PC-9 (cell line): ENCODE measurements around the gene OS9. TPM values are rescaled to one million over a fixed set of nuclear protein-coding genes. Genes with fewer than 3 reads are reported as not detected.

ENCODE experiments used
- BruUV-seq: library from RNA; stranded (reverse); fragments of 400-500 nt; replicated peaks from 2 replicates; lab custom pipeline; 2021; lab: Mats Ljungman, UMichigan
- CTCF ChIA-PET: fragments of 300-600 bp; sonication (Branson Sonifier 250); formaldehyde crosslinking; loops from one replicate; lab custom pipeline; 2022; ENCODE audit warnings: antibody characterized with exemption; lab: Charles Lee
- POLR2A ChIA-PET: fragments of 300-600 bp; sonication (Branson Sonifier 250); formaldehyde crosslinking; loops from one replicate; lab custom pipeline; 2022; ENCODE audit warnings: antibody characterized with exemption; ENCODE audit not compliant: unreplicated experiment; lab: Charles Lee
- DNase-seq, 2 experiments: peaks; one replicate each; pipeline versions ENCODE4 v3.0.0 to v3.0.0-alpha.2; 2015 to 2022; ENCODE audit warnings: mixed read lengths in 1 of 2
- H2AFZ ChIP-seq: fragments of 200-600 bp; sonication (generic); 2 replicates; pipeline ENCODE4 v1.8.1; 2017; ENCODE audit warnings: antibody characterized with exemption
- H3F3A ChIP-seq: fragments of 200-600 bp; sonication (generic); 2 replicates; pipeline ENCODE4 v1.8.1; 2017; ENCODE audit warnings: antibody characterized with exemption, mild to moderate bottlenecking, low read depth; ENCODE audit not compliant: insufficient read depth
- H3K27ac ChIP-seq: fragments of 200-600 bp; sonication (generic); 2 replicates; pipeline ENCODE4 v1.6.1; 2016; ENCODE audit warnings: mixed run types
- H3K27me3 ChIP-seq: fragments of 200-600 bp; sonication (generic); 2 replicates; pipeline ENCODE4 v1.6.1; 2016; ENCODE audit warnings: low read depth, mixed run types; ENCODE audit not compliant: insufficient read depth
- H3K36me3 ChIP-seq: fragments of 200-600 bp; sonication (generic); 2 replicates; pipeline ENCODE4 v1.6.1; 2016; ENCODE audit warnings: low read depth, mixed run types
- H3K4me1 ChIP-seq: fragments of 200-600 bp; sonication (generic); replicated peaks from 2 replicates; pipeline ENCODE4 v1.6.1; 2016; ENCODE audit warnings: mixed run types; ENCODE audit not compliant: insufficient read depth
- H3K4me2 ChIP-seq: fragments of 200-600 bp; sonication (generic); 2 replicates; pipeline ENCODE4 v1.6.1; 2017; ENCODE audit warnings: mixed run types
- H3K4me3 ChIP-seq: fragments of 200-600 bp; sonication (generic); 2 replicates; pipeline ENCODE4 v1.6.1; 2016; ENCODE audit warnings: mixed run types
- H3K79me2 ChIP-seq: fragments of 200-600 bp; sonication (generic); 2 replicates; pipeline ENCODE4 v1.6.1; 2017; ENCODE audit warnings: low read depth, mixed run types
- H3K9me2 ChIP-seq: fragments of 200-600 bp; sonication (generic); 2 replicates; pipeline ENCODE4 v1.8.1; 2017; ENCODE audit warnings: mild to moderate bottlenecking; ENCODE audit not compliant: insufficient read depth
- H3K9me3 ChIP-seq: fragments of 200-600 bp; sonication (generic); 2 replicates; pipeline ENCODE4 v1.8.1; 2016; ENCODE audit warnings: low read depth; ENCODE audit not compliant: insufficient read depth
- H4K20me1 ChIP-seq: fragments of 200-600 bp; sonication (generic); 2 replicates; pipeline ENCODE4 v1.8.1; 2017; ENCODE audit not compliant: insufficient read depth
- EZH2 ChIP-seq: fragments of 200-600 bp; sonication (generic); IDR thresholded peaks from 2 replicates; pipeline ENCODE4 v1.8.0; 2017; ENCODE audit warnings: antibody characterized with exemption, low read depth
- intact Hi-C: fragments of 100-400 bp; cut with micrococcal nuclease; formaldehyde crosslinking; loops from one replicate; pipeline ENCODE4 v1.10.0; 2022; ENCODE audit not compliant: unreplicated experiment
- total RNA-seq: library from RNA; stranded (reverse); gene quantifications from 2 replicates; pipeline ENCODE4 v1.2.3, GENCODE V29; 2021
- TF ChIP-seq, protein P1 (sequence below): fragments of 200-600 bp; sonication (generic); conservative IDR thresholded peaks from 2 replicates; pipeline ENCODE4 v1.6.1; 2017; ENCODE audit warnings: mixed run types, antibody characterized with exemption, mild to moderate bottlenecking, moderate library complexity

OS9 gene
- total RNA-seq, 1 experiment from 2014 or later = 96.7 TPM

GRCh38 chr12:57727758-57728395, 33.9 kb downstream of the OS9 start:
- CTCF ChIA-PET = no interaction called here
- Histone ChIP-seq H3K4me2 (no peak overlapping the region), H3K9me2 (no peaks in the 10 kb centered on the region), H3K27me3 (peaks cover 9% of the 10 kb centered on the region; the same call in 1 of the 2 replicates), H3K79me2 (no peaks in the 10 kb centered on the region), H2AFZ (no peak overlapping the region), H3K27ac (no peak overlapping the region), H3K9me3 (no peaks in the 10 kb centered on the region), H3K4me1 (no peaks in the 10 kb centered on the region), H3K36me3 (no peaks in the 10 kb centered on the region), H4K20me1 (no peaks in the 10 kb centered on the region), H3K4me3 (no peak overlapping the region), H3F3A (no peaks in the 10 kb centered on the region)
- intact Hi-C loops = loop anchor here (2.0 to 10.0 kb wide), 2 partner anchors 17 to 133 kb away; partner anchors contain the start of genes PIP4K2C and TSPAN31
- POLR2A ChIA-PET = no interaction called here
- TF ChIP-seq, protein P1, sequence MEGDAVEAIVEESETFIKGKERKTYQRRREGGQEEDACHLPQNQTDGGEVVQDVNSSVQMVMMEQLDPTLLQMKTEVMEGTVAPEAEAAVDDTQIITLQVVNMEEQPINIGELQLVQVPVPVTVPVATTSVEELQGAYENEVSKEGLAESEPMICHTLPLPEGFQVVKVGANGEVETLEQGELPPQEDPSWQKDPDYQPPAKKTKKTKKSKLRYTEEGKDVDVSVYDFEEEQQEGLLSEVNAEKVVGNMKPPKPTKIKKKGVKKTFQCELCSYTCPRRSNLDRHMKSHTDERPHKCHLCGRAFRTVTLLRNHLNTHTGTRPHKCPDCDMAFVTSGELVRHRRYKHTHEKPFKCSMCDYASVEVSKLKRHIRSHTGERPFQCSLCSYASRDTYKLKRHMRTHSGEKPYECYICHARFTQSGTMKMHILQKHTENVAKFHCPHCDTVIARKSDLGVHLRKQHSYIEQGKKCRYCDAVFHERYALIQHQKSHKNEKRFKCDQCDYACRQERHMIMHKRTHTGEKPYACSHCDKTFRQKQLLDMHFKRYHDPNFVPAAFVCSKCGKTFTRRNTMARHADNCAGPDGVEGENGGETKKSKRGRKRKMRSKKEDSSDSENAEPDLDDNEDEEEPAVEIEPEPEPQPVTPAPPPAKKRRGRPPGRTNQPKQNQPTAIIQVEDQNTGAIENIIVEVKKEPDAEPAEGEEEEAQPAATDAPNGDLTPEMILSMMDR = no peak
- no peak for TF ChIP-seq EZH2
- DNase-seq = no peak
- no TSS peak for BruUV-seq

- no TSS peak for BruUV-seq
- no peak for TF ChIP-seq EZH2
- TF ChIP-seq, protein P1 = no peak
- CTCF ChIA-PET = no interaction called here
Observed at GRCh38 chr12:57729321-57729844, 35.5 kb downstream of the OS9 start.

GRCh38 chr12:57730336-57731067, 36.6 kb downstream of the OS9 start:
- Histone ChIP-seq H3F3A (no peaks in the 10 kb centered on the region), H3K27ac (no peak overlapping the region), H3K36me3 (no peaks in the 10 kb centered on the region), H3K9me3 (no peaks in the 10 kb centered on the region), H3K4me3 (no peak overlapping the region), H3K4me2 (no peak overlapping the region), H2AFZ (no peak overlapping the region), H3K79me2 (no peaks in the 10 kb centered on the region), H3K4me1 (no peaks in the 10 kb centered on the region), H4K20me1 (no peaks in the 10 kb centered on the region), H3K9me2 (no peaks in the 10 kb centered on the region), H3K27me3 (peaks cover 9% of the 10 kb centered on the region)
- DNase-seq = no peak
- ChIA-PET CTCF (no interaction called here), POLR2A (no interaction called here)
- intact Hi-C loops = no loop called here
- BruUV-seq = no TSS peak
- TF ChIP-seq EZH2 = no peak
- TF ChIP-seq, protein P1 = no peak

More at GRCh38 chr12:57729321-57729844, 35.5 kb downstream of the OS9 start:
- intact Hi-C loops = loop anchor here (10.0 kb wide), 1 partner anchor 135 kb away; the partner anchor contains the start of gene PIP4K2C
- no peaks in the 10 kb centered on the region for H3K4me1 ChIP-seq
- H3K36me3 ChIP-seq = no peaks in the 10 kb centered on the region
- no peaks in the 10 kb centered on the region for H3K79me2 ChIP-seq
- POLR2A ChIA-PET = no interaction called here
- no peak overlapping the region for H3K27ac ChIP-seq
- no peak overlapping the region for H3K4me3 ChIP-seq
- no peak overlapping the region for H3K4me2 ChIP-seq
- no peaks in the 10 kb centered on the region for H4K20me1 ChIP-seq
- no peaks in the 10 kb centered on the region for H3F3A ChIP-seq
- no peaks in the 10 kb centered on the region for H3K9me2 ChIP-seq
- peaks cover 9% of the 10 kb centered on the region; the same call in 1 of the 2 replicates for H3K27me3 ChIP-seq
- no peak overlapping the region for H2AFZ ChIP-seq
- H3K9me3 ChIP-seq = no peaks in the 10 kb centered on the region
- no peak for DNase-seq
